Measurements from ENCODE around the gene STOML3. TPM values are rescaled to one million over a fixed set of nuclear protein-coding genes. Genes with fewer than 3 reads are reported as not detected.

Gene STOML3
- total RNA-seq, 4 donors from 2014 or later = not detected

GRCh38 chr13:38981096-38981495 lies 9.5 kb downstream of the STOML3 start:
- TF ChIP-seq CTCF (IDR thresholded peaks at IDR 0.05) (no peak), POLR2A (IDR thresholded peaks at IDR 0.05) (no peak)
- no peak overlapping the region for H3K4me3 ChIP-seq (ENCODE audit: low read depth, poor library complexity, severe bottlenecking)
- intact Hi-C loops (cut with DNase I; ENCODE audit: low total_unique reads) = loop anchor here (5.0 kb wide), 1 partner anchor 1444 kb away; no protein-coding TSS in a partner anchor
- no peak for DNase-seq (ENCODE audit: low spot score in 2 of 2)
- WGBS, 2 donors = 46 to 50% methylated on average over 2 of the region's 2 CpGs

- intact Hi-C loops (cut with DNase I; ENCODE audit: low total_unique reads) = loop anchor here (5.0 kb wide), 1 partner anchor 1443 kb away; no protein-coding TSS in a partner anchor
- WGBS, 2 donors = 30 to 32% methylated on average over 2 of the region's 2 CpGs
- DNase-seq (ENCODE audit: low spot score in 2 of 2) = no peak
- TF ChIP-seq CTCF (IDR thresholded peaks at IDR 0.05) (no peak), POLR2A (IDR thresholded peaks at IDR 0.05) (no peak)
- H3K4me3 ChIP-seq (ENCODE audit: low read depth, poor library complexity, severe bottlenecking) = no peak overlapping the region
Observed at GRCh38 chr13:38980750-38981078, 9.9 kb downstream of the STOML3 start.

GRCh38 chr13:38979891-38980749 lies 10.5 kb downstream of the STOML3 start:
- no peak for TF ChIP-seq CTCF (IDR thresholded peaks at IDR 0.05)
- TF ChIP-seq POLR2A (IDR thresholded peaks at IDR 0.05) = no peak
- intact Hi-C loops (cut with DNase I; ENCODE audit: low total_unique reads) = loop anchor here (5.0 kb wide), 1 partner anchor 1443 kb away; no protein-coding TSS in a partner anchor
- no peak overlapping the region for H3K4me3 ChIP-seq (ENCODE audit: low read depth, poor library complexity, severe bottlenecking)
- no peak for DNase-seq (ENCODE audit: low spot score in 2 of 2)
- 44 to 50% methylated on average over 9 of the region's 9 CpGs for WGBS, 2 donors

GRCh38 chr13:38970380-38971051 lies 20.1 kb downstream of the STOML3 start:
- 80 to 86% methylated on average over 4 of the region's 4 CpGs for WGBS, 2 donors
- no peak for TF ChIP-seq CTCF (IDR thresholded peaks at IDR 0.05)
- TF ChIP-seq POLR2A (IDR thresholded peaks at IDR 0.05) = no peak
- intact Hi-C loops (cut with DNase I; ENCODE audit: low total_unique reads) = no loop called here

GRCh38 chr13:38969187-38969586 lies 21.4 kb downstream of the STOML3 start:
- 64 to 79% methylated on average over 2 of the region's 2 CpGs for WGBS, 2 donors
- TF ChIP-seq CTCF (IDR thresholded peaks at IDR 0.05) = no peak
- no peak for TF ChIP-seq POLR2A (IDR thresholded peaks at IDR 0.05)
- DNase-seq (ENCODE audit: low spot score in 2 of 2) = no peak
- H3K4me3 ChIP-seq (ENCODE audit: low read depth, poor library complexity, severe bottlenecking) = no peak overlapping the region
- intact Hi-C loops (cut with DNase I; ENCODE audit: low total_unique reads) = no loop called here

More at GRCh38 chr13:38970380-38971051, 20.1 kb downstream of the STOML3 start:
- no peak for DNase-seq (ENCODE audit: low spot score in 2 of 2)
- H3K4me3 ChIP-seq (ENCODE audit: low read depth, poor library complexity, severe bottlenecking) = no peak overlapping the region

Data from lower leg skin (tissue), 4 donors.